Stomach smooth muscle (tissue), 2 donors: ENCODE results near the gene TM2D1.

Experiments used
- H3K27ac ChIP-seq: one replicate; pipeline ENCODE4 v1.7.0; 2013; ENCODE audit warnings: mild to moderate bottlenecking, low read length, inconsistent platforms
- H3K27me3 ChIP-seq, 2 donors: one replicate each; pipeline ENCODE4 v1.7.0; 2013; ENCODE audit warnings: low read length in 2 of 2; ENCODE audit not compliant: insufficient read depth in 2 of 2, control insufficient read depth in 1 of 2
- H3K36me3 ChIP-seq, 2 donors: one replicate each; pipeline ENCODE4 v1.7.0; 2013; ENCODE audit warnings: low read length in 2 of 2; ENCODE audit not compliant: control insufficient read depth in 2 of 2, insufficient read depth in 2 of 2
- H3K4me1 ChIP-seq: one replicate; pipeline ENCODE4 v1.7.0; 2013; ENCODE audit warnings: low read length; ENCODE audit not compliant: control insufficient read depth, insufficient read depth
- H3K4me3 ChIP-seq, 2 donors: one replicate each; pipeline ENCODE4 v1.7.0; 2013; ENCODE audit warnings: low read length in 2 of 2
- H3K9ac ChIP-seq, 2 donors: one replicate each; pipeline ENCODE4 v1.7.0; 2013; ENCODE audit warnings: low read length in 2 of 2, mild to moderate bottlenecking in 1 of 2
- H3K9me3 ChIP-seq, 2 donors: one replicate each; pipeline ENCODE4 v1.7.0; 2013; ENCODE audit warnings: low read length in 2 of 2; ENCODE audit not compliant: control insufficient read depth in 2 of 2
- donor health status: healthy.
- donor health status: Pancreatic carcinoma.

The TM2D1 gene

GRCh38 chr1:61724813-61725694 is at the start of gene TM2D1:
Gene TM2D1, minus strand, starts transcription at chr1:61725141. Its CDS starts 21 bp downstream, at chr1:61725120.
- H3K4me1 ChIP-seq, result peaks cover 4% of the 10 kb centered on the region
- H3K36me3 ChIP-seq, result peaks cover 0 to 2% of the 10 kb centered on the region in 2 donors
- peak within 1 kb of the TSS; percentile 100 for H3K4me3 ChIP-seq
- H3K27me3 ChIP-seq, result no peaks in the 10 kb centered on the region
- peak within 1 kb of the TSS; percentile 94 for H3K27ac ChIP-seq
- no peaks in the 10 kb centered on the region for H3K9me3 ChIP-seq
- peak within 1 kb of the TSS; percentile 100 for H3K9ac ChIP-seq

- no peak overlapping the region for H3K4me3 ChIP-seq
- H3K36me3 ChIP-seq, result peaks cover 3 to 5% of the 10 kb centered on the region in 2 donors
- H3K4me1 ChIP-seq, result no peaks in the 10 kb centered on the region
- no peak overlapping the region for H3K9ac ChIP-seq
- H3K9me3 ChIP-seq, result no peaks in the 10 kb centered on the region
- H3K27ac ChIP-seq, result no peak overlapping the region
- H3K27me3 ChIP-seq, result no peaks in the 10 kb centered on the region
Measured at GRCh38 chr1:61770131-61770530, 45.2 kb upstream of the TM2D1 start.

GRCh38 chr1:61757950-61758349 is 33.0 kb upstream of the TM2D1 start:
- Histone ChIP-seq H3K4me3 (no peak overlapping the region), H3K27ac (no peak overlapping the region), H3K9me3 (no peaks in the 10 kb centered on the region), H3K4me1 (no peaks in the 10 kb centered on the region), H3K36me3 (no peaks in the 10 kb centered on the region), H3K27me3 (no peaks in the 10 kb centered on the region), H3K9ac (no peak overlapping the region)

- H3K27me3 ChIP-seq, result no peaks in the 10 kb centered on the region
- no peaks in the 10 kb centered on the region for H3K36me3 ChIP-seq
- H3K9ac ChIP-seq, result no peak overlapping the region
- no peaks in the 10 kb centered on the region for H3K9me3 ChIP-seq
- H3K4me1 ChIP-seq, result no peaks in the 10 kb centered on the region
- no peak overlapping the region for H3K4me3 ChIP-seq
- no peak overlapping the region for H3K27ac ChIP-seq
Measured at GRCh38 chr1:61756773-61757172, 31.8 kb upstream of the TM2D1 start.

- H3K9ac ChIP-seq, result no peak overlapping the region
- no peak overlapping the region for H3K4me3 ChIP-seq
- H3K9me3 ChIP-seq, result no peaks in the 10 kb centered on the region
- no peaks in the 10 kb centered on the region for H3K27me3 ChIP-seq
- H3K36me3 ChIP-seq, result no peaks in the 10 kb centered on the region
- H3K4me1 ChIP-seq, result no peaks in the 10 kb centered on the region
- no peak overlapping the region for H3K27ac ChIP-seq
Measured at GRCh38 chr1:61754545-61754944, 29.6 kb upstream of the TM2D1 start.

- H3K4me3 ChIP-seq, result no peak overlapping the region
Measured at GRCh38 chr1:61753998-61754508, 29.1 kb upstream of the TM2D1 start.

GRCh38 chr1:61752921-61753389 is 28.0 kb upstream of the TM2D1 start:
- Histone ChIP-seq H3K9me3 (no peaks in the 10 kb centered on the region), H3K36me3 (no peaks in the 10 kb centered on the region), H3K4me3 (no peak overlapping the region), H3K4me1 (no peaks in the 10 kb centered on the region), H3K27me3 (no peaks in the 10 kb centered on the region), H3K9ac (no peak overlapping the region), H3K27ac (no peak overlapping the region)

More at GRCh38 chr1:61753998-61754508, 29.1 kb upstream of the TM2D1 start:
- Histone ChIP-seq H3K9ac (no peak overlapping the region), H3K4me1 (no peaks in the 10 kb centered on the region), H3K27me3 (no peaks in the 10 kb centered on the region), H3K27ac (no peak overlapping the region), H3K9me3 (no peaks in the 10 kb centered on the region), H3K36me3 (no peaks in the 10 kb centered on the region)

GRCh38 chr1:61749574-61749973 is 24.6 kb upstream of the TM2D1 start:
- Histone ChIP-seq H3K4me3 (no peak overlapping the region), H3K9me3 (no peaks in the 10 kb centered on the region), H3K9ac (no peak overlapping the region), H3K27ac (no peak overlapping the region), H3K36me3 (no peaks in the 10 kb centered on the region), H3K4me1 (no peaks in the 10 kb centered on the region), H3K27me3 (no peaks in the 10 kb centered on the region)

- Histone ChIP-seq H3K27me3 (no peaks in the 10 kb centered on the region), H3K4me3 (no peak overlapping the region), H3K36me3 (no peaks in the 10 kb centered on the region), H3K4me1 (no peaks in the 10 kb centered on the region), H3K27ac (no peak overlapping the region), H3K9ac (no peak overlapping the region), H3K9me3 (no peaks in the 10 kb centered on the region)
Measured at GRCh38 chr1:61748566-61748965, 23.6 kb upstream of the TM2D1 start.

GRCh38 chr1:61746813-61747212 is 21.9 kb upstream of the TM2D1 start:
- Histone ChIP-seq H3K4me1 (no peaks in the 10 kb centered on the region), H3K4me3 (no peak overlapping the region), H3K27me3 (no peaks in the 10 kb centered on the region), H3K9me3 (no peaks in the 10 kb centered on the region), H3K36me3 (no peaks in the 10 kb centered on the region), H3K9ac (no peak overlapping the region), H3K27ac (no peak overlapping the region)
